K562 (cell line): ENCODE results near the gene SPAG4. TPM values are rescaled to one million over a fixed set of nuclear protein-coding genes. Genes with fewer than 3 reads are reported as not detected.

ENCODE experiments used
- ATAC-seq: fragments of 200-7000 bp; cut with Tn5 transposase; 3 replicates; pipeline ENCODE4 v1.9.1; 2020; ENCODE audit warnings: moderate library complexity
- BruUV-seq: library from RNA; stranded (reverse); fragments of 400-500 nt; replicated peaks from 2 replicates; lab custom pipeline; 2021; lab: Mats Ljungman, UMichigan
- CTCF ChIA-PET: fragments of 300-600 bp; formaldehyde crosslinking; extraction: SDS; loops from one replicate; lab custom pipeline; 2021; ENCODE audit warnings: low intra/inter-chr PET ratio; lab: Yijun Ruan, JAX
- POLR2A ChIA-PET: fragments of 300-600, 350-650 bp; sonication (Branson Sonifier 250); formaldehyde crosslinking; extraction: SDS; loops from one replicate; lab custom pipeline; 2021; ENCODE audit warnings: antibody characterized with exemption, inconsistent platforms; lab: Yijun Ruan, JAX
- DNase-seq, 4 experiments: peaks; one replicate each; pipeline versions ENCODE4 v3.0.0 to v3.0.0-alpha.2; 2011 to 2018; ENCODE audit warnings: low spot score in 3 of 4, mixed read lengths in 3 of 4; ENCODE audit errors: extremely low read depth in 1 of 4
- FAIRE-seq: peaks from 2 replicates; lab custom pipeline; 2011; peaks lifted over from hg19 to GRCh38; lab: Jason Lieb, UNC
- H2AFZ ChIP-seq: 2 replicates; pipeline ENCODE4 v1.6.0; 2011; ENCODE audit warnings: low read depth, low read length, control low read depth, inconsistent platforms
- H3K27ac ChIP-seq: fragments of 200-600 bp; 3 replicates; pipeline ENCODE4 v1.8.0; 2011; ENCODE audit warnings: low read depth, mild to moderate bottlenecking, control low read depth, inconsistent platforms, low read length, moderate library complexity, mixed read lengths; ENCODE audit errors: extremely low read depth
- H3K27me3 ChIP-seq, 2 experiments: fragments of 300-600 bp in 1 of 2; 2 replicates in 1 of 2; 3 replicates in 1 of 2; pipeline versions ENCODE4 v1.6.0 to v1.8.0; 2011; ENCODE audit warnings: inconsistent platforms in 2 of 2, low read length in 2 of 2, mild to moderate bottlenecking in 1 of 2, mixed read lengths in 1 of 2, moderate library complexity in 1 of 2; ENCODE audit not compliant: control insufficient read depth in 2 of 2, insufficient read depth in 2 of 2
- H3K36me3 ChIP-seq: fragments of 300-600 bp; 3 replicates; pipeline ENCODE4 v1.8.0; 2011; ENCODE audit warnings: mild to moderate bottlenecking, low read length, inconsistent platforms; ENCODE audit not compliant: control insufficient read depth, insufficient read depth
- H3K4me1 ChIP-seq, 2 experiments: fragments of 200-600 bp in 1 of 2; replicated peaks in 1 of 2; 2 replicates in 1 of 2; 3 replicates in 1 of 2; pipeline versions ENCODE4 v1.5.1 to v1.8.0; 2011; ENCODE audit warnings: inconsistent platforms in 2 of 2, low read length in 2 of 2, mild to moderate bottlenecking in 1 of 2, mixed read lengths in 1 of 2, moderate library complexity in 1 of 2; ENCODE audit not compliant: control insufficient read depth in 2 of 2, insufficient read depth in 2 of 2
- H3K4me2 ChIP-seq: 2 replicates; pipeline ENCODE4 v1.6.1; 2011; ENCODE audit warnings: low read length, control low read depth, inconsistent platforms, mixed read lengths; ENCODE audit not compliant: insufficient read depth
- H3K4me3 ChIP-seq: fragments of 200-600 bp; sonication (generic), shearing (Covaris generic); 2 replicates; pipeline ENCODE4 v1.5.1; 2016; ENCODE audit warnings: control low read depth, inconsistent platforms
- H3K79me2 ChIP-seq: fragments of 200-600 bp; 3 replicates; pipeline ENCODE4 v1.8.0; 2011; ENCODE audit warnings: low read length, inconsistent platforms; ENCODE audit not compliant: control insufficient read depth, insufficient read depth
- H3K9ac ChIP-seq, 2 experiments: 2 replicates each; pipeline versions ENCODE4 v1.6.0 to v1.6.1; 2011; ENCODE audit warnings: low read depth in 2 of 2, low read length in 2 of 2, control low read depth in 1 of 2, inconsistent platforms in 1 of 2, mild to moderate bottlenecking in 1 of 2, mixed read lengths in 1 of 2; ENCODE audit not compliant: insufficient read depth in 1 of 2
- H3K9me1 ChIP-seq: one replicate; pipeline ENCODE4 v1.6.0; 2011; ENCODE audit warnings: inconsistent platforms, mild to moderate bottlenecking, low read length, moderate library complexity; ENCODE audit not compliant: control insufficient read depth, insufficient read depth
- H3K9me3 ChIP-seq: replicated peaks from 2 replicates; pipeline ENCODE4 v1.5.1; 2011; ENCODE audit warnings: low read depth, low read length, inconsistent platforms; ENCODE audit not compliant: control insufficient read depth, insufficient read depth
- H4K20me1 ChIP-seq: replicated peaks from 2 replicates; pipeline ENCODE4 v1.6.1; 2011; ENCODE audit warnings: low read length, inconsistent platforms, mixed read lengths; ENCODE audit not compliant: control insufficient read depth, insufficient read depth
- NUFIP1 ChIP-seq: fragments of 450-650 bp; IDR thresholded peaks from 2 replicates; pipeline ENCODE4 v1.6.1; 2018; ENCODE audit not compliant: partially characterized antibody
- ZNF740 ChIP-seq, 3 experiments: fragments of 200-800 bp in 1 of 3; sonication (Bioruptor generic) in 1 of 3; sonication (generic) in 1 of 3; formaldehyde crosslinking in 1 of 3; IDR thresholded peaks; 2 replicates each; pipeline versions ENCODE4 v1.6.1 to v1.8.0; 2016 to 2022; ENCODE audit warnings: mild to moderate bottlenecking in 2 of 3, missing compliant biosample characterization in 2 of 3, missing genetic modification characterization in 2 of 3, missing genetic modification reagents in 1 of 3
- WGBS: fragments of 100-300 bp; shearing (Covaris generic); methylation state at CpG from one replicate; pipeline ENCODE4 v1.1.6; 2016; ENCODE audit warnings: low coverage, mixed read lengths; ENCODE audit not compliant: insufficient coverage; ENCODE audit errors: missing lambda C conversion rate; 5-methylcytosine and 5-hydroxymethylcytosine counted together
- in situ Hi-C: fragments of 300-500 bp; cut with MboI; formaldehyde crosslinking; loops from 4 replicates; pipeline ENCODE4 v1.15.0; 2018; ENCODE audit warnings: inconsistent platforms, mixed read lengths
- intact Hi-C: fragments of 100-400 bp; cut with micrococcal nuclease; formaldehyde crosslinking; loops from 2 replicates; pipeline ENCODE4 v1.14.2; 2022
- polyA plus RNA-seq, 8 experiments: library from polyadenylated mRNA; depleted of rRNA in 4 of 8; stranded (reverse) in 5 of 8; unstranded in 3 of 8; fragments of >200 nt; fragmentation: Nextera tagmentation in 2 of 8; fragmentation: Illumina TruSeq in 1 of 8; extraction: Ambion mirVana in 2 of 8; extraction: Trizol in 1 of 8; gene quantifications; 2 replicates each; pipeline versions ENCODE4 v1.2.1 to v1.2.3, GENCODE V29; 2011 to 2014; ENCODE audit warnings: inconsistent platforms in 1 of 8, missing spikeins in 1 of 8
- total RNA-seq, 7 experiments: library from RNA; depleted of rRNA in 6 of 7; stranded (reverse); fragments of >200 nt in 6 of 7; fragmentation: Illumina TruSeq in 2 of 7; extraction: Trizol in 2 of 7; gene quantifications; 2 replicates each; pipeline versions ENCODE4 v1.2.1 to v1.2.3, GENCODE V29; 2011 to 2021; ENCODE audit warnings: low replicate concordance in 1 of 7

SPAG4 gene
- total and polyA plus RNA-seq, 9 of the 15 experiments (the other 6 are each of a cell fraction or from before 2014, with no cell fraction given), result 1.6 to 11.4 (median 4.6) TPM

GRCh38 chr20:35601990-35602389 lies 13.6 kb upstream of the SPAG4 start:
- H4K20me1 ChIP-seq, result no peaks in the 10 kb centered on the region
- ChIA-PET POLR2A (interaction anchor here (1.1 kb wide), 1 partner anchor 14 kb away, joined by 4 read pairs; the partner anchor contains the start of gene SPAG4), CTCF (no interaction called here)
- no peak for FAIRE-seq
- H3K9ac ChIP-seq, result peak overlapping the region; percentile 52 to 94; a peak in 3 of 4 replicates
- intact Hi-C loops, result loop anchor here (5.0 kb wide), 1 partner anchor 90 kb away; no protein-coding TSS in a partner anchor
- 76% methylated on average over 19 of the region's 30 CpGs for WGBS
- no peak for TF ChIP-seq NUFIP1
- TF ChIP-seq ZNF740 (CRISPR knock-in tag; IDR thresholded peaks at IDR 0.05), result no peak
- TF ChIP-seq ZNF740 (tag; IDR thresholded peaks at IDR 0.05), result 0 out of 4 replicates have a peak, but pooled peaks of 1 of the 2 experiments have one; percentile 20
- TF ChIP-seq, all 486 proteins: peak for 1
- in situ Hi-C loops, result no loop called here
- Histone ChIP-seq H3K4me3 (peak overlapping the region; percentile 23), H3K36me3 (no peaks in the 10 kb centered on the region), H2AFZ (peak overlapping the region; percentile 71), H3K9me1 (no peaks in the 10 kb centered on the region), H3K79me2 (no peaks in the 10 kb centered on the region), H3K27me3 (peaks cover 0 to 22% of the 10 kb centered on the region in 2 experiments; a peak in 3 of 5 replicates), H3K27ac (no peak overlapping the region), H3K9me3 (no peaks in the 10 kb centered on the region), H3K4me2 (peak overlapping the region; percentile 71; the same call in 1 of the 2 replicates), H3K4me1 (peaks cover 3 to 33% of the 10 kb centered on the region in 2 experiments)
- DNase-seq (no peak), ATAC-seq (no peak; the same call in 2 of the 3 replicates)
- BruUV-seq, result no TSS peak
